ENCODE results near the gene USO1.

- no peak for TF ChIP-seq POLR2AphosphoS5 (IDR thresholded peaks at IDR 0.05; ENCODE audit: low read depth, low read length)
- TF ChIP-seq POLR2A (IDR thresholded peaks at IDR 0.05; ENCODE audit: low read depth, low read length) = no peak
These were observed 14.1 kb upstream of the USO1 start for GRCh38 chr4:75710246-75710645.
